Measurements from ENCODE around the gene TMC3. TPM values are rescaled to one million over a fixed set of nuclear protein-coding genes. Genes with fewer than 3 reads are reported as not detected.
A peak's percentile ranks its signal among the peaks of the same experiment; 100 is the strongest.

The TMC3 gene
- total RNA-seq, 1 donor, result not detected

DNA sequence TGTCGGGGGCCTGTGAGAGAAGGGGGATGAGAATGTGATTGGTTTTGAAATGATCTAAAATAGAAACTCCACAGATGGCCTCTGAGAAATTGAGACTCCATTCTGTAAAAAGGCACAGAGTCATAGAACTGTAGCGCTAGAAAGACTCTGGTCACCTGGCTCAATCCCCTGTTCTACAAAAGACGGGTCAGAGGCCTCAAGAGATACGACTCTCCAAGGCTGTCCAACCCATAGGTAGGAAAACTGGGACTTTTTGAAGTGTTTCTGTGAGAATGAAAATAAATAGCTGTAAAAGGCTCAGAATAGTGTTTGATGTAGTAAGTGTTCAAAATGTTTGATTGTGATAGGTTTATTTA is 11.7 kb upstream of the TMC3 start:
- no peak for DNase-seq (ENCODE audit: low read depth in 2 of 3, low spot score in 2 of 3)

DNA sequence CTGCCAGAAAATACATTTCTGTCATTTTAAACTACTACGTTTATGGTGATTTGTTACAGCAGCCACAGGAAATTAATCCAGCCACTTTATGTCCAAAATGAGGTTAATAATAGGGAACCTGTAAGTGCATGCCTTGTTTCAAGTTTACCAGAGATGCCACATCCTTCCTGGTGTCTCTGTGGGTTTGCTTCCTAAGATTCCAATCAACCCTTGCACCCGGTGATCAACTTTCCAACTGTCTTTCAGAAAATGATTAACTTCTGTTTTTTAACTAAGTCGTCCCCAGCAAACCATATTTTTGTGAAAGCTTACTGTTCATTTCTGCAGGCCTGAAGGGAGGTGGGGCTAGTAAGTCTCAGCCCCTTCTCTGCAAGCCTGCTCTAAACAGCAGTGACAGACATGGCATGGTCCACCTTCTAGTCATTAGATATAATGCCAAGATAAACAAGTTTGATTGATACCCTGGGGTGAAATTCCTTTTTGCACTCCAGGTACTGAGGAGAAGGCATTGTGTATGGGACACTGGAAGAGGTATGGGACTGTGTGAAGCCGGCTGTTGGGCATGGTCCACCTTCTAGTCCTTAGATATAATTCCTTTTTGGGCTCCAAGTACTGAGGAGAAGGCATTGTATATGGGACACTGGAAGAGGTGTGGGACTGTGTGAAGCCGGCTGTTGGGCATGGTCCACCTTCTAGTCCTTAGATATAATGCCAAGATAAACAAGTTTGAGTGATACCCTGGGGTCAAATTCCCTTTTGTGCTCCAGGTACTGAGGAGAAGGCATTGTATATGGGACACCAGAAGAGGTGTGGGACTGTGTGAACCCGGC is 11.1 kb upstream of the TMC3 start:
- peak in 2 of 3 donors; percentile 23 to 84 for DNase-seq (ENCODE audit: low read depth in 2 of 3, low spot score in 2 of 3)

DNA sequence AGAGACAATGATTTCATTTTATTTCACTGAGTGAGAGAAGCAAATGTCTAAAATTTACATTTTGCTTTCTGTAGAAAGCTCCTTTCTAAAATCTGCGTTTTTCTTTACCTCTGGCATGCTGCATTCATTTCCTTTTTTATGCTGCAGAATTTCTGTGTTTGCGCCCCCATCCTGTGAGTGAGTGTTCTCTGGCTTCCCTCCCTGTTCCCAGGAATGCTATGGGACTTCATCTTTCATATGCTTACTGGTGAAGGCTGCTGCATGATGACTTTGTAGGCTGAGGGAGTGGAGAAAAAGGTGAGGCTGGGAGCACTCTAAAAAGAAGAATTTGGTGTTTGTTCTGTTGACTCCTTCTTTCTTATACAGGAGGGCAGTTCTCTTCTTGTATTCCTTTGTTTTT is 7.7 kb upstream of the TMC3 start:
- no peak for DNase-seq (ENCODE audit: low read depth in 2 of 3, low spot score in 2 of 3)

DNA sequence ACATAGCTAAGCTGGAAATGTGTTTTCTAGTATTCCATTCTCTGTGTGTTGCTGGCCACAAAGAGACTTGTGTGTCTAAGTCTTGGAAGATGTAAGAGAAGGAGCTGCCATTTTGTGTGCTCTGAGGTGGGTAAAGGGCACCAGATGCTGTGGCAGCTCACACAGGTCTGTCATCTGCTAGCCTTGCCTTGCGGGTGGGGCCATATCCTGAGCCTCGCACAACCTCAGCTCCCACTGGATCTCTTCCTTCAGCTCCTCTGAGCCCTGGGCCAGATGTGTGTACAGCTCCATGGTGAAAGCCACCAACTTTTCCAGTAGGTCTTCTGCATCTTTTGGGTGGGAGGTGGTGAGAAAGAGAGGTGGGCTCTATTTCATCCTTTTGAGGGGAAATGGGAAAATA is 6.7 kb upstream of the TMC3 start:
- no peak for DNase-seq (ENCODE audit: low read depth in 2 of 3, low spot score in 2 of 3)

DNA sequence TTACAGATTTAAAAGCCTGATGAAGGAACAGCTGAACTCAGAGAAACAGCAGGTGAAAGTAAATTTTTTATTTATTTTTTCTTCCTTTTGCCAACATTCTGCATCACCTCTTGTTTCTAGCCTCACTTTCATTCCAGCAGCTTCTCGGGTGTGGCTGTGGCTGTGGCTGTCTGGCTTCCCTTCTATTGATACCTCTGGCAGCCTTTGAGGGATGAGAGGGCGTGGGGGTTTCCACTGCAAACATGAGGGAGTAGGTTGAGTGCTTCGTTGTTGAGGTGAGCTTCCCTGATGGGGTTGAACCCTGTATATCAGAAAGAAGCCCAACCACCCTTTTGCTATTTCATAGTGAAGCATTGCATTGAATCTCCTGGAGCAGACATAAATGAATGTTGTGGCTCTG is 6.2 kb upstream of the TMC3 start:
- DNase-seq (ENCODE audit: low read depth in 2 of 3, low spot score in 2 of 3), result no peak

DNA sequence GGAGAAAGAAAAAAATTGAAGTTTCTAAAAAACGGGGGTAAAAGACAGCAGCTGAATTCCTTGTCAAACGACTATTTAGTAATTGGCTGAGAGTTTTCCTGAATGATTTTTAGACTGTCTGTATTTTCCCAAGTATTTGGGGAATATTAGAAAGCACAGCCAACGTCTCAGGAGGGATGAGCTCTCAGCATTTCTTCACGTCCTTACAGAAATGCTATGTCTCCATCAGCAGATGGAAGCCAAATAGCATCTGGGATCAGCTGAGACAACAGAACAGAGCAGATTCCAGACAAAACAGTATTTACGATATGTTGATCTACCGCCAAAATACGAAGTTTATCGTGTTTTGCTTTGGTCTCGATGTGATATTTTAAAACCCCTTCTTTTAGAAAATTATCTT is 5.3 kb upstream of the TMC3 start:
- no peak for DNase-seq (ENCODE audit: low read depth in 2 of 3, low spot score in 2 of 3)

DNA sequence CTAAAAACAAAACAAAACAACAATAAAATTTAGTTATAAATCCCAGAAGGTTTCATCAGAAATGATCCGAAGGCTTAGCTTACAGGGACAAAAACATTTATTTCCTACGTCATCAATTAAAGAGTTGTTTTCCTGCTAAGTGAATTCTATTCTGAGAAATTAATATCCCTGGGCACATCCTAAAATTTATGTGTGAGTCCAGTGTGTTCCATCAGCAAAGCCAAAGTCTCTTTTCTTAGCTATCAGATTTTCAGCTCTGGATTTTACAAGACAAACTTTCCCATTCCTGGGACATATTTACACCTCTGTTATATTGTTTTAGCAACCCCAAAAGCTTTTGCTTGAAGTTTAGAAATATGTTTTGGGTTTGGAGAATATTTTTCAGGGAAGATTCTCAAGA is 4.4 kb upstream of the TMC3 start:
- no peak for DNase-seq (ENCODE audit: low read depth in 2 of 3, low spot score in 2 of 3)

DNA sequence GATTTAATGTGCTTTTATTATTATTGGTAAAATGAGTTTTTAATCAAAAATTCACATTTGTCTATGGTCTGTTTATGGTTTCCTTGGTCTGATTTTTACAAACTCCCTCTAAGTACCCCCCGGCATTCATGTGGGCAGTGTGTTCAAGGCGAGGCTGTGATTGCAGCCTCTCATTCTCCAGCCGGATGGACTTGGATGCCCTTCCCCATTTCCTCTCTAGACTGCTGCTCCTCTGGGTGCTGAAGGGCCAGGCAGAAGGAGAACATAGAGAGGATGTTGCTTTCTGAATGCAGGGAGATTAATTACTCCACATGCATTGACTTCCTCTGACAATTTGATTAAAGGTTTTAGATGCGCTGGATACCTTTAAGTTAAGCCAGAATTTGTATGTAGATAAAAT is 3.9 kb upstream of the TMC3 start:
- DNase-seq (ENCODE audit: low read depth in 2 of 3, low spot score in 2 of 3), result no peak

DNA sequence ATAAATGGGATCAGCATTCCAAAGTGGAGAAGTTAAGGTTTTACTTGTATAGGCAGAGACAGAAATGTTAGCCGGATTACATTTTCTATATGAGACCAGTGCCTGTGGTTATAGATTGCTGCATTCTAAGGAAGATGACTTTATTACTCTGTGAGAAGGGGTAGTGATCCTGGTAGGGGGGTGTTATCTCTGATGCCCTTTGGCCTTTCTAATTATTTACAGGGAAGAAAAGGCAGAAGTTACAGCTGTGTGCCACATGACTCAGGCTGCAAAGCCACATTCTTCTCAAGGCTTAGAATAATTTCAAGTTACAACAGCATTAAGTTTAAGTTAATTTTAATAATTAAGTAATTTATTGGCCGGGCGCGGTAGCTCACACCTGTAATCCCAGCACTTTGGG is 2.2 kb upstream of the TMC3 start:
- no peak for DNase-seq (ENCODE audit: low read depth in 2 of 3, low spot score in 2 of 3)

DNA sequence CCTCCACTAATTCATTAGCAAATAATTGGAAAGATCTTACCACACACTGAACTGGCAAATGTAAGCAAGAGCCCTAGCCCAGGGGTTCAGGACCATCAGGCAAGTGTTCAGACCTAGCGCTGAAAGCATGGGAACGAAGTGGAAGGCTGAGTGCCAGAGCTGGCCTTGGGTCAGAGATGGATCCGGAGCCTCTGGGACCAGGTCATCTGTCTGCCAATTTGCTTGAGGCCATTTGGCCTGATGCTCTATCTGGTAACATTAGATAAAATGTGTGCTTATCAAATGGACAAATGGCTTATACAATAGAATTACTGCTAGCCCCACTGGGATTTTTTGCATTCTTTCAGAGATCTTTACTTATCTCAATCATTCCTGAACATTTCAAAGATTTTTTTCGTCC is 1.4 kb upstream of the TMC3 start:
- DNase-seq (ENCODE audit: low read depth in 2 of 3, low spot score in 2 of 3), result no peak

DNA sequence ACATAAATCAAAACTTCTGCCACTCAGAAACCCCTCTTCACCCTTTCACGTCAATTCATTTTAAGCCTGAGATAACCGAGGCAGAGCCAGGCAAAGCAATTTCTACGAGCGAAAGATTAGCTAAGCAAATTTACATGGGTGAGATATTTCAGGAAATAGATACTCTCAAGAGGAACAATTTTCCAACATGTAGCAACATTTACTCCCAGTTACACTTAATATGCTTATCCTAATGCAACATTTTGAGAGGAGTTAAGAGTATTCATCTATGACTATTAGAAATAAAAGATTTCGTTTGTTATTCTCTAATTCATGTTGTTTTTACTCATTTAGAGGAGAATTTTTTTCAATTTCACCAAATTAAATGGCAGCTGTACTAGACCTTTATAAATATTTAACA is 837 bp downstream of the TMC3 start:
- no peak for DNase-seq (ENCODE audit: low read depth in 2 of 3, low spot score in 2 of 3)

DNA sequence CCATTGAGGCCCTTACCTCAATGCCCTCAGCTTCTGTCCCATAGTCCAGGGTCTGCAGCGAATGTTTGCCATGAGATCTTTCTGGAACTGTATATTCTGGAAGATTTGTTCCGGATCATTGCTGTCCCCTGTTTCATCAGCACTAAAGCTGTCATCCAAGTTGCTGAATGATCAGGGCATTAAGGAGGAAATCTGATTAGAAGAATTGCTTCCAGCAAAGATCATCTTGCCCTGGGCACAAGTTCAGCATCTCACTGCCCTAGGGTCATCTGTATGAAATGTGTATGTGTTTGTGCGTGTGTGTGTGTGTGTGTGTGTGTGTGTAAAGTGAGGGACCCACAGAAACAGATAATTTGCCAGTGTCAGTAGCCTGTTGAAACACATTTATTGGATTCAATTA is 1.4 kb downstream of the TMC3 start:
- DNase-seq (ENCODE audit: low read depth in 2 of 3, low spot score in 2 of 3), result no peak

DNA sequence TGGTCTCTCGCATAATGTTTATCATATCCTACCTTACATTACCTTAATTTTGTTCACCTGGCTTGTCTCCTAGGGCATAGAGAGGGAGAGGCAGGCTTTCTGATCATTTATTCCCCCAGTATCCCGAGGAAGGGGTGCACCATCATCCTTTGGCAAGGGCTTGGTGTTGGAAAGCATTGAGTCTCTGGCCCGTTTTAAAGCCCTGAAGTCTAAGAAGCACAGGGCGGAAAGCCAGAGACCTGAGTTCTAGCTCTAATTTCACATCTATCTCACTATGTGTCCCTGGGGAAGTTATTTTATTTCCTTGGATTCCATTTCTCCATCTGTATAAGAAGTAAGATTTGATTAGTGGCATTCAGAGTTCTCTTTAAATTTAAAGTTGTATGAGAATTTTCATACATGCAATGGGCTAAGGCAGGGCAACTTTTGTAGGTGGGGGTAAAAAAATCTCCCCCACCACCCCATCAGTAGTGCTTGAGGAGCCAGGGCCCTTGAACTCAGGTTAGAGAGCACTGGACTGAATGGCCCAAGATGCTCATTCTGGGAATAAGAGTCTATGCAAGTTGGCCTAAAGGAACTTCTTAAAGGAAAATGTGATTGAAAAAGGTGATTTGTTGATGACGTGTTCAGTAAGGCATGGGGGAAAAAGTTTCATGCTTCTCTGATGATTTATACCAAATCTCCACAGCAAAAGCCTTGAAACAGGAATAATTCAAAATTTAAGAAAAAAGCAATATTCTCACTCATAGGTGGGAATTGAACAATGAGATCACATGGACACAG is 10.1 kb downstream of the TMC3 start:
- no peak for DNase-seq (ENCODE audit: low read depth in 2 of 3, low spot score in 2 of 3)

DNA sequence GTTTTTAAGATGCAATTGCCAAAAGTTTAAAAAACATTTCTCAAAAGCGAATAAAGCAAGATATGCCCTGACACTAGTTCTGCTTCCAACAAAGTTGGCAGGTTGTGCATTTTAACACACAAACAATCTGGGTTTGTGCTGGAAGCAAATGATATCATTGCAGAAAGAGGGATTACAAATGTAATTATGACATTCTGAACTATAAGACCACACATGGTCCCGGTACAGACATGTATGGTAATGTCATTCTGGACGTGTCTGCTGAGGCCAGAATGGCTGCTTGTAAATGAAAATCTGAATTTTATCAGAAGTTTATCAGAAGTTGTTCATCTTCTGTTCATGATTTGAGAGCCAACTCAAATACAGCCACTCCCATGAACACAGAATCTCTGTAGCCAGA is 10.7 kb downstream of the TMC3 start:
- no peak for DNase-seq (ENCODE audit: low read depth in 2 of 3, low spot score in 2 of 3)

DNA sequence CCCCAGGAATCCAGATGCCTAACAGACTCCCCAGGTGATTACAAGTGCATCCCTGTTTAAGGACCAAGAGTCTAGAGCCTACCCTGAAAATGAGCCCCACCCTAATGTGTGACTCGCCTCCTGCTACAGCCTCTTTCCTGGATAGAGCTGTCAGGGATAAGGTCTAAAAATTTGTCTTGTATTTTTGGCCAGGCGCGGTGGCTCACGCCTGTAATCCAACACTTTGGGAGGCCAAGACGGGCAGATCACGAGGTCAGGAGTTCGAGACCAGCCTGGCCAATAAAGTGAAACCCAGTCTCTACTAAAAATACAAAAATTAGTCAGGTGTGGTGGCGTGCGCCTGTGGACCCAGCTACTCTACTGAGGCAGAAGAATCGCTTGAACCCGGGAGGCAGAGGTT is 11.2 kb downstream of the TMC3 start:
- DNase-seq (ENCODE audit: low read depth in 2 of 3, low spot score in 2 of 3), result no peak

DNA sequence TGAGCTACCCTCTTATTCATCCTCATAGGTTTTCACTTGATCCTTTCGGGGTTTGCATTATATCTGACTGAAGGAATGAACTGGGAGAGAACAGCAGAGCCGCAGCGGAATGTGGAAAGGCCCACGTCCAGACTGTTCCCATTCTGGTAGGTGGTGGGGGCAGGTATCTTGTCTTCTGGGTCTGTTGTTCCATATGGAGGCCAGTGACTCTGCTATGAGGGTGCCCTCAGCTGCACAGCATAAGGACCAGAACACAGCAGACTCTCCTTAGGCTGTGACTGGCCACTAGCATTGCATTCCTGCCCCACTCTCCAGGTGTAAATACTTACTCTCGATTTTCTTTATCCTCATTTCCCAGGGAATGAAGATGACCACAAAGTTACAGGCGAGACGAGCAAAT is 12.1 kb downstream of the TMC3 start:
- DNase-seq (ENCODE audit: low read depth in 2 of 3, low spot score in 2 of 3), result no peak

DNA sequence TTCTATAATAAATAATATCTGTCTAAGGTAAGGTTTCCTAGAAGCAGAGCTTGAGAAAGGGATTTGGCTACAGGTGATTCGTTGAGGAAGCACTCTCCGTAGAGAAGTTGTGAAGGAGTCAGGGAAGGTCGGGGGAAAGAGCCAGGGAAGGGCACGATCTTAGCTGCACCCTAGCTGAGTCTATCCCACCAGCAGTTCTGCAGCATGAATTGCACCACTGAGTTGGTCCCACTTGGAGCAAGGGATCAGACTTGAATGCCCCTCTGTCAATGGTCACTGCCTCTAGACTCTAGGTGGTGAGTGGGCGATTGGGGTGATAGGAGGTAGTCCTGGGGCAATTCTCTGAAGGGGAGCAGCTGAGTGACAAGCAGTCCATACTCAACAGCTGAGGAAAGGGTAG is 13.5 kb downstream of the TMC3 start:
- DNase-seq (ENCODE audit: low read depth in 2 of 3, low spot score in 2 of 3), result no peak

DNA sequence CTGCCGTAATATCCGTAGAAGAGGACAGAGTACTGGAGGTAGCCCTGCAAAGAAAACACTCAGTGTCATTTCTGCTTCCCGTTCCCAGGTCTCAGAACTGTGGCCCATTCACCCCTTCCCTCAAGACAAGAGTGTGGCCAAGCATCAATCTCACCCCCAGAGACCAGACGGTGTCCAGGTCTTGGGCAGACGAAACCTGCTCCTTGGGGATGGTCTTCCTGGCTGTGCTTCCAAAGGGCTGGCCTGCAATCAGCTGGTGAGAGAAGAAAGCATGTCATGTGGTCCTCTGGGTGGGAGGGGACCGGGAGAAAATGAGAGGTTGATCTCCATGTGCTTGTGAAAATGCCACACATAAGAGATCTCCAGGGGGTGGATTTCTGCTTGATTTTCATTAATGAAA is 15.8 kb downstream of the TMC3 start:
- DNase-seq (ENCODE audit: low read depth in 2 of 3, low spot score in 2 of 3), result no peak

DNA sequence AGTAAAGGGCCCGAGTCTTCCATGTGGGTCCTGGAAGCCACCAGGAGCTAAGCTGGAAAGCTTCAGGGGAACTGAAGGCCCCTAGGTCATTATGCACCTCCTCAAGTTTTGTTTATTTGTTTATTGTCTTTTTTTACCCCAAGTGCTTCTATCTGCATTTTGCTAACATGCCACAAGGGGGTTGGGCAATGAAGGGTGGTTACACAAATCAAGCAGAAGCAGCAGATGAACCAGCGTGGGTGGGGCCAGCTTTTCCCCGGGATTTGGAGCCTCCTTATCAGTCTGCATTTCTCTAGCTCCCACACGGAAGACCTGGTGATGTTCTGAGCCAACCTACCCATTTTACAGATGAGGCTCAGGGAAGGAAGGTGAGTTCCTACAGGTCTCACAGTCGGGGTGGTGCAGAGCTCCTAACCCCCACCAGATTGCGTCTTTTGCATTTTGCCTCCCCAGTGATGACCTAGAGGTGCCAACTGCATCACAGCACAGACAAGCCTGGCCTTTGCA is 16.8 kb downstream of the TMC3 start:
- DNase-seq (ENCODE audit: low read depth in 2 of 3, low spot score in 2 of 3), result no peak

DNA sequence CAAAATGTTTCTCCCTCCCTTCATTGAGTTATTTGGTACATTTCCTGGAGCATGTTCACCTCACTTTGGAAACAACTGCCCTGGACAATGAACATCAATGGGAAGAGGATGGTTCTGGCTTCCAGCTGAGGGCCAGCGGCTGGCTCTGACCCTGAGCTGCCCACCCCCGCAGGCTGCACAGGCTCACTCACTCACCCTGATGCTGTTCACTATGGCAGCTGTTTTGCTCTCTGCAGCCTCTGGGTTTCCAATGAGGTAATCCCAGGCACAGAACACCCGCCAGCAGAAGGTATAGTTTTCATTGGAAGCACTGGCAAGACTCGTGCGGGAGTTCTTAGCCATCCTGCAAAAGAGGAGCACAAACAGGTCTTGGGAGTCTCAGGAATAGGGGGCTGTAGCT is 17.8 kb downstream of the TMC3 start:
- DNase-seq (ENCODE audit: low read depth in 2 of 3, low spot score in 2 of 3), result no peak

DNA sequence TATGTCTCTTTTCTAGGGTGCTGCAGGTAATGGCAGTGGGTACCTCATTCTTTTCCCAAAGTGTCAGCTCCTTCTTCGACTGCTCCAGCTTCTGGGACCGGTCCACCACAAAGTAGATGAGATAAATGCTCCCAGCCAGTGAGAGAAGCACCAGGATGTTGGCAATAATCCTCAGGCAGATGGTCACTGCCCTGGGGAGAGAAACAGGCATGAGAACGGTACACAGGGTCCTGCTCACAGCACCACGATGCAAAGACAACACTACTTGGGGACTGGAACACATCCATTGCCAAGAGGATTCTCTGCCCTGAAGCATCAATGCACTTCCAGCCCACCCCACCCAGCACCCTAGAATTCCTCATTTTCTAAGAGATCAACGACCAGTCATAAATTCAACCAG is 22.4 kb downstream of the TMC3 start:
- no peak for DNase-seq (ENCODE audit: low read depth in 2 of 3, low spot score in 2 of 3)

DNA sequence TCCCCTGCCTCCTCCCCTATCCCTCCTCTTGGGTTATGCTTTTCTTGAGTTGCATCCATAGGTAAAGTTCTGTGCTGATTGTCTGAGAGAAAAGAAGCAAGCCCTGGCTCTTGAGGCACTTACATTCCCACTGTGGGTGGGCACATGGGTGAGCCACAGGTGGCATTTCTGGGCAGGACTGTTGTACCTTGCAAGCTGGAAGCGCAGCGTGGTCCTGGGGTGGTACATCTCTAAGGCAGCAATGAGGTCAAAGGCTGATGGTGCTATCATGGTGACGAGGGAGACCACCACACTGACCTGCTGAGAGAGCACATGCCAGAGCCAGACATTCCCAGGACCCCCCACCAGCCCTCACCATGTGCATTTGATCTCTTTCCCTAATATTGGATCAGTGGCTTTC is 24.7 kb downstream of the TMC3 start:
- no peak for DNase-seq (ENCODE audit: low read depth in 2 of 3, low spot score in 2 of 3)
